Coronary artery (tissue), 2 donors: ENCODE data around the gene FOXP1.

Experiments used
- DNase-seq: peaks from one replicate; pipeline ENCODE4 v3.0.0-alpha.2; 2017; ENCODE audit warnings: low spot score
- H3K27ac ChIP-seq, 2 donors: fragments of 200-600 bp; sonication (generic); one replicate each; pipeline ENCODE4 v1.5.1; 2016 to 2019
- H3K4me3 ChIP-seq: fragments of 200-600 bp; sonication (generic); 2 replicates; pipeline ENCODE4 v1.5.1; 2016; ENCODE audit warnings: mild to moderate bottlenecking, moderate library complexity
- CTCF ChIP-seq: fragments of 200-600 bp; sonication (generic); IDR thresholded peaks from one replicate; pipeline ENCODE4 v1.5.1; 2019; ENCODE audit warnings: antibody characterized with exemption

The FOXP1 gene

GRCh38 chr3:71601811-71602210, 18.3 kb upstream of the FOXP1 start:
- TF ChIP-seq CTCF, result no peak
- DNase-seq, result no peak
- Histone ChIP-seq H3K4me3 (no peak overlapping the region), H3K27ac (no peak overlapping the region)

DNA sequence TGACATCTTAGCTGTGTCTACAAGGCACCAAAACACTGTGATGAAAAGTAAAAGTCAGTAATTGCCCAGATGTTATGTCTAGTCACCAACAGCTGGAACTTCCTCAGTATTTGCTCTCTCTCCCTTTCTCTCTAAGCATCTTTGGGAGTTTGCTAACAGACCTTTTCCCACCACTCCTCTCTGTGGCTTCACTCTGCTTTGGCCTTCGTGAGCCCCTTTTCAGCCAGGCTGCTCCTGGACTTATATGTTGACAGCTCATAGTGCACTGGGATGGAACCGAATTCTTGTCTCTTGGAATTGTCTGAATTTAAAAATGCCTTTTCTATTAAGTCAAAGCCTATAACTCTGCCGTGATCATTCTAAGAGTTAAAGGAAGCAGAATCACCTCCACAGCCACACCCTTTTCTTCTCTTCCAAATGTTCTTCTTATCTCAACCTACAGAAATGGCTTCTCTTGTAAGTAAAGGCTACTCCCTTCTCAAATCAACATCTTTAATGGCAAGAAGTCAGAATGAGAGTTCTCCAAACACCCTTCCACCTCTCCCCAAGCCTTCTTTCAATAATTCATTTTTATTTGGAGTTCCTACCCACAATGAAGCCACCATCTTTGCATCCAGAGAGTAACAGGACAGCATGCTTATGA, 17.2 kb upstream of the FOXP1 start:
- no peak for TF ChIP-seq CTCF
- H3K27ac ChIP-seq, result no peak overlapping the region
- no peak for DNase-seq

GRCh38 chr3:71599416-71599815, 15.9 kb upstream of the FOXP1 start:
- Histone ChIP-seq H3K27ac (no peak overlapping the region), H3K4me3 (no peak overlapping the region)
- no peak for TF ChIP-seq CTCF
- DNase-seq, result no peak

More for the DNA sequence above, 17.2 kb upstream of the FOXP1 start:
- no peak overlapping the region for H3K4me3 ChIP-seq

GRCh38 chr3:71598292-71598691, 14.8 kb upstream of the FOXP1 start:
- TF ChIP-seq CTCF, result no peak
- DNase-seq, result no peak
- no peak overlapping the region for H3K27ac ChIP-seq
- H3K4me3 ChIP-seq, result no peak overlapping the region

DNA sequence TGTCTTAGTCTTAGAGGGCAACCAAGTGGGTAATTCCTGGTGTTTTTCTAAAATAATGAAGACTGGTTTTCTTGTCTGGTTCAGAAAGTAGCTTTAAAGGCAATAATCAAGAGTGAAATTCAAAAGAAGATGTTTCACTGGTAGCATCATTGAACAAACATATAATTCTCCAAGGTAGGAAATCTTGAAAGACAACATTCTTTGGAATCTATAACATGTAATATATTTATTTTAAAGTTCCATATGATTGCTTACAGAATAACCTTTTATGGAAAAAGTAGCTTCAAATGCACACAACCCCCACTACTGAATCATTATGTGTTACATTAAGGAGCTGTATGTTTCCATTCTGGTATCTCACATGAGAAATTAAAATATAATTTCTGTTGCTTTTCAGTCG, 13.8 kb upstream of the FOXP1 start:
- H3K4me3 ChIP-seq, result no peak overlapping the region
- no peak overlapping the region for H3K27ac ChIP-seq
- no peak for TF ChIP-seq CTCF
- DNase-seq, result no peak

- DNase-seq, result no peak
- no peak overlapping the region for H3K4me3 ChIP-seq
- H3K27ac ChIP-seq, result no peak overlapping the region
- TF ChIP-seq CTCF, result no peak
These were observed 9.6 kb upstream of the FOXP1 start for GRCh38 chr3:71593106-71593505.

DNA sequence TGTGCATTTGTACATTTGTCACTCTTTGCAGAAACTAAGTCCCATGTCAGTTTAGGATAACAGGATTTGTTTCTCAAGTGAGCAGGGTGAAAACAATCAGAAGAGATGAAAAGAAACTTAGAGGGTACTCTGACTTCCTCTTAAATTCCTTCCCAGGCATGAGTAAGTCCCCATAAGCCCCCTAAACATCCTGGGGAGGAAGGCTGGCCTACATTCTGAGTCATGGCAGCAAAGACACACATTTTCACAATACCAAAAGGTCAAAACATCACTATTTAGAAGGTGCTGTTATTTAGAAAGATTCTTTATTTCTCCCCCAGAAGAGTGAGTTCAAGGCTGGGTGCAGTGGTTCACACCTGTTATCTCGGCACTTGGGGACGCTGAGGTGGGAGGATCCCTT, 7.6 kb upstream of the FOXP1 start:
- no peak for DNase-seq
- H3K27ac ChIP-seq, result no peak overlapping the region
- H3K4me3 ChIP-seq, result no peak overlapping the region
- no peak for TF ChIP-seq CTCF
